BE2C (cell line): ENCODE data around the gene ABCC9.

ENCODE experiments used
- DNase-seq: peaks from one replicate; pipeline ENCODE4 v3.0.0-alpha.2; 2020
- H3K27me3 ChIP-seq: fragments of 250-450 bp; sonication (Bioruptor Pico); 2 replicates; pipeline ENCODE4 v1.5.1; 2020; ENCODE audit warnings: mild to moderate bottlenecking
- H3K36me3 ChIP-seq: fragments of 250-450 bp; sonication (Bioruptor Pico); 2 replicates; pipeline ENCODE4 v1.5.1; 2020; ENCODE audit warnings: mild to moderate bottlenecking
- H3K4me1 ChIP-seq: fragments of 250-450 bp; sonication (Bioruptor Pico); 2 replicates; pipeline ENCODE4 v1.5.1; 2020
- H3K4me3 ChIP-seq: 2 replicates; pipeline ENCODE4 v1.5.1; 2011; ENCODE audit warnings: low read depth, low read length
- H3K9me3 ChIP-seq: fragments of 250-450 bp; sonication (Bioruptor Pico); 2 replicates; pipeline ENCODE4 v1.5.1; 2020
- TF ChIP-seq, protein P1 (sequence below): IDR thresholded peaks from 2 replicates; pipeline ENCODE4 v1.5.1; 2012; ENCODE audit warnings: mild to moderate bottlenecking, low read depth, low read length

Gene ABCC9

DNA sequence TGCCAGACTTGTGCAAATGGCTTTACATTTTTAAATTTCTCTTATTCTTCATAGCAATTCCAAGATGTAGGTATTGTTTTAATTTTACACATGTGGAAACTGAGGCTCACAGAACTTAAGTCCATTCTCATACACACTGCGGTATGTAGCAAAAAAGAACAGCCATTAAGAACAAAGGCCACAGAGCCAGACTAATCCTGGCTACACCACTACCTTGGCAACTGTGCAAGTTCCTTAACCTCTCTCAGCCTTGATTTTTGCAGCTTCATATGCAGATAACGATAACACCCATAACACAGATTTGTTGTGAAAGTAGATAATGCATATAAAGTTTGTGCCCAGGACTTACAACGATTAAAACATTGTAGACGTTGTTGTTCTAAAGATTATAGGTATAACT lies 81.1 kb downstream of the ABCC9 start:
- Histone ChIP-seq H3K4me1 (no peaks in the 10 kb centered on the region), H3K27me3 (no peaks in the 10 kb centered on the region), H3K9me3 (no peaks in the 10 kb centered on the region), H3K4me3 (no peak overlapping the region), H3K36me3 (no peaks in the 10 kb centered on the region)
- no peak for DNase-seq
- TF ChIP-seq, protein P1, sequence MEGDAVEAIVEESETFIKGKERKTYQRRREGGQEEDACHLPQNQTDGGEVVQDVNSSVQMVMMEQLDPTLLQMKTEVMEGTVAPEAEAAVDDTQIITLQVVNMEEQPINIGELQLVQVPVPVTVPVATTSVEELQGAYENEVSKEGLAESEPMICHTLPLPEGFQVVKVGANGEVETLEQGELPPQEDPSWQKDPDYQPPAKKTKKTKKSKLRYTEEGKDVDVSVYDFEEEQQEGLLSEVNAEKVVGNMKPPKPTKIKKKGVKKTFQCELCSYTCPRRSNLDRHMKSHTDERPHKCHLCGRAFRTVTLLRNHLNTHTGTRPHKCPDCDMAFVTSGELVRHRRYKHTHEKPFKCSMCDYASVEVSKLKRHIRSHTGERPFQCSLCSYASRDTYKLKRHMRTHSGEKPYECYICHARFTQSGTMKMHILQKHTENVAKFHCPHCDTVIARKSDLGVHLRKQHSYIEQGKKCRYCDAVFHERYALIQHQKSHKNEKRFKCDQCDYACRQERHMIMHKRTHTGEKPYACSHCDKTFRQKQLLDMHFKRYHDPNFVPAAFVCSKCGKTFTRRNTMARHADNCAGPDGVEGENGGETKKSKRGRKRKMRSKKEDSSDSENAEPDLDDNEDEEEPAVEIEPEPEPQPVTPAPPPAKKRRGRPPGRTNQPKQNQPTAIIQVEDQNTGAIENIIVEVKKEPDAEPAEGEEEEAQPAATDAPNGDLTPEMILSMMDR = no peak

DNA sequence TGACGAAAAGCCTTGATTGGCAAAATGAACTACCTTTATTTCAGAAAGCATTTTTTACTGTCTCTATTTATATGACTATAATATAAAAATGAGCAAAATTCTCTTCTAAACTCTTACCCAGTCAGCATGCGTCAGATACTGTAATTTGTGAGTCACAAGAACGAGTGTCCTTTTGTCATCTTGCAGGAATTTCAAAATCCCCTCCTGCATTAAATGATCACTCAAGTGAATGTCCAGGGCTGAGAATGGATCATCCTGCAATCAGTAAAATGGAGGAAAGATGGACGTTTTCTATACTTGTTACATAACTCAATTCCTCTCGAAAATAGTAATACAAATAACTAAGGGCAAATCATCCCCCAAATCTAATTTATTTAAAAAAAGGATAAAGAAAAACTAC lies 89.0 kb downstream of the ABCC9 start:
- Histone ChIP-seq H3K9me3 (no peaks in the 10 kb centered on the region), H3K36me3 (no peaks in the 10 kb centered on the region), H3K4me3 (no peak overlapping the region), H3K27me3 (no peaks in the 10 kb centered on the region), H3K4me1 (peaks cover 4% of the 10 kb centered on the region; the same call in 1 of the 2 replicates)
- TF ChIP-seq, protein P1 = no peak
- DNase-seq = no peak

DNA sequence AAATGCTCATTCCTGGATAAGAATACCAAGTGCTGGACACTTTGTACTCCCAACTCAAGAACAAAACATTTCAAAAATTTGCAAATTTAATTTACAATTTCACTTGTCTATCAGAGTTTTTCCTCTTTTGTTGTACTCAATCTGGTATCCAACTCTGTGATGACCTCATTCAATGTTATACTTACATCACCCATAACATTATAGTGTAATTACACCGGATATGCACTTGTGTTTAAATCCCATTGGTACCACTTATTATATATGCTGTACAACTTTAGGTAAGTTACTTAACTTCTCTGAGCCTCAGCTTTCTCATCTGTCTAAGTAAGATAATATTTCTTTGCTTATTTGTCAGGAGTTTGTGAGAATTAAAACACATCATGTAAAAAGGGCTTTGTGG lies 90.1 kb downstream of the ABCC9 start:
- Histone ChIP-seq H3K4me1 (peaks cover 4% of the 10 kb centered on the region; the same call in 1 of the 2 replicates), H3K36me3 (no peaks in the 10 kb centered on the region), H3K4me3 (no peak overlapping the region), H3K9me3 (no peaks in the 10 kb centered on the region), H3K27me3 (no peaks in the 10 kb centered on the region)
- TF ChIP-seq, protein P1 = no peak
- DNase-seq = no peak

DNA sequence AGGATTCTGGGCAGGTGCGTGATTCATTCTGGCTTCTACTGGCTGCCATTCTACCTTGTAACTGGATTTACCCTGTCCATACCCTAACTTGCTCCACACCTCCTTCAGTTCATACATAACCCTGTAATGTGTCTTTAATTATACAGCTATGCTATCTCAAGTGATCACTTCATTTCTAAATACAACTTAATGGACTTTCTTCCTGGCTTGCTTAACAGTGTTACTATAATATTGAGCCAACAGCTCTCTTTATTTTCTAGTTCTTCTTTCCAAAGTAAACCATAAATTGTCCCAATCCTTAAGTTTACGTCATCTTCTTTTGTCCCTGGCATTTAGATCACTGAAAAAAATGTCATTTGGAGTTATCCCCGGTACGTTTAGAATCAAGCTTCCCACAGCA lies 90.8 kb downstream of the ABCC9 start:
- no peak overlapping the region for H3K4me3 ChIP-seq
- H3K9me3 ChIP-seq = no peaks in the 10 kb centered on the region
- no peak for DNase-seq
- H3K36me3 ChIP-seq = no peaks in the 10 kb centered on the region
- peaks cover 4% of the 10 kb centered on the region; the same call in 1 of the 2 replicates for H3K4me1 ChIP-seq
- H3K27me3 ChIP-seq = no peaks in the 10 kb centered on the region
- TF ChIP-seq, protein P1 = no peak

DNA sequence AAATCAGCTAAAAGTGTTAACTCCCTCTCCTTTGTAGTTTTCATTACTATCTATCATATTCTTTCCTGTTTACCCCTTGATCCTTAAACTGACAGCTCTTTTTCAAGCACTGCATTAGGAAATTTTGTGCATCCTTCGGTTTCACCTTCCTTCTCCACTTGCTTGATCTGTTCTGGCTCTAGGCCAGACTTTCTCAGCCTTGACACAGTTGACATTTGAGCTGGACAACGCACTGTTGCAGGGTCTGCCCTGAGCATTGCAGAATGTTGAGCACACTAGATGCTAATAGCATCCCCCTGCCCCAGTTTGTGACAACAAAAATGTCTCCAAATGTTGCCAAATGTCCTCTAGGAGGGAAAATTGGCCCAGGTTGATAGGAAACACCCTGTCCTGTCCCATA lies 91.3 kb downstream of the ABCC9 start:
- Histone ChIP-seq H3K9me3 (no peaks in the 10 kb centered on the region), H3K36me3 (no peaks in the 10 kb centered on the region), H3K4me3 (no peak overlapping the region), H3K4me1 (peaks cover 4% of the 10 kb centered on the region; the same call in 1 of the 2 replicates), H3K27me3 (no peaks in the 10 kb centered on the region)
- no peak for DNase-seq
- TF ChIP-seq, protein P1 = no peak

DNA sequence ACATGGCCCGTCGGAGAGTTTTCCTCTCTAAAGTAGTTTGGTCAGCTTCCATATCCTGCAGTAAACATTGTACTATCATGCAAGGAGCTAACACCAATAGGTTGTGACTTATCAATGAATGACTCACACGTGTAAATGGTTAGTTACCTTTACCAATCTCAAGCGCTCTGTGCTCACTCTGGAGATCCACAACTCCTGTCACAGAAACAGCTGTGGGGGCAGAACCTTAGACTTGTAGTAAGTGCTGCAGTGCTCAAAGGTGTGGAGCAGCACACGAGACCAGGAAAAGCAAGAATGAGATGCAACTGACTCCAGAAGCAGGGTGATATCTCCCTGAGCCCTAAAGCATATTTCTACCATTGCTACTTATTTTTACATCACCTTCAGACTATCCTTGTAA lies 93.0 kb downstream of the ABCC9 start:
- peaks cover 4% of the 10 kb centered on the region; the same call in 1 of the 2 replicates for H3K4me1 ChIP-seq
- no peak for DNase-seq
- H3K27me3 ChIP-seq = no peaks in the 10 kb centered on the region
- no peaks in the 10 kb centered on the region for H3K36me3 ChIP-seq
- TF ChIP-seq, protein P1 = no peak
- no peaks in the 10 kb centered on the region for H3K9me3 ChIP-seq
- no peak overlapping the region for H3K4me3 ChIP-seq
